AG04450 (cell line): Measurements from ENCODE around the gene LTBP2. TPM values are rescaled to one million over a fixed set of nuclear protein-coding genes. Genes with fewer than 3 reads are reported as not detected.

Experiments used
- CTCF ChIA-PET: fragments of 300-600, 350-600 bp; formaldehyde crosslinking; extraction: SDS; loops from one replicate; lab custom pipeline; 2022; ENCODE audit warnings: antibody characterized with exemption, inconsistent platforms; lab: Charles Lee
- POLR2A ChIA-PET: fragments of 350-600 bp; formaldehyde crosslinking; extraction: SDS; loops from one replicate; lab custom pipeline; 2021; ENCODE audit warnings: antibody characterized with exemption, inconsistent platforms; lab: Yijun Ruan, JAX
- DNase-seq: peaks from one replicate; pipeline ENCODE4 v3.0.0-alpha.2; 2011; ENCODE audit warnings: low read depth, low spot score
- H3K27ac ChIP-seq: one replicate; pipeline ENCODE4 v1.5.1; 2012; ENCODE audit warnings: low read depth, low read length, control low read depth
- H3K27me3 ChIP-seq: one replicate; pipeline ENCODE4 v1.6.0; 2012; ENCODE audit warnings: low read length; ENCODE audit not compliant: control insufficient read depth, insufficient read depth
- H3K4me3 ChIP-seq: 2 replicates; pipeline ENCODE4 v1.5.1; 2011; ENCODE audit warnings: mild to moderate bottlenecking, low read depth, low read length, control low read depth
- H3K9me3 ChIP-seq: 2 replicates; pipeline ENCODE4 v1.5.1; 2012; ENCODE audit warnings: low read length; ENCODE audit not compliant: control insufficient read depth, insufficient read depth
- polyA plus RNA-seq: library from polyadenylated mRNA; depleted of rRNA; stranded (reverse); fragments of >200 nt; gene quantifications from 2 replicates; pipeline ENCODE4 v1.2.3, GENCODE V29; 2011
- TF ChIP-seq, protein P1 (sequence below): IDR thresholded peaks from 2 replicates; pipeline ENCODE4 v1.5.1; 2011; ENCODE audit warnings: low read depth, low read length, control low read depth, inconsistent platforms

The LTBP2 gene
- polyA plus RNA-seq, 1 experiment, result 44.3 TPM

DNA sequence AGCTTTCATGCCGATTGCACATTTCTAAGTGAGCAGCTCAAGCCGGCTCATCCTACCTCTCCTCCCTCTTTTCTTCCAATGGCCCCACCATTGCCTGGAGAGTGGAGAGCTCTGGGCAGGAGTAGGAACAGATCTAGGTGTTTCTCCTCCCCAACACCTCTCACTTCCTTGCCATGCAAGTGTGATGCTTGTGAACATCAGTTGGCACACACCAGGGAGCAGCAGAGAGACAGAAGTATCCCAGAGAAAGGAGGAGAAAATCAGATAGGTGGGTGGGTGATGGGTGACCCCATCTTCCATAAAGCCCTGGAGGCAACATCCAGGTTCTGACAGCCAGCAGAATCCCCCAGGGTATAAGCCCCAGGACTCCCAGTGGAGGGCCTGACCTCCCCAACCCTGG lies 146.7 kb downstream of the LTBP2 start:
- ChIA-PET POLR2A (no interaction called here), CTCF (no interaction called here)
- Histone ChIP-seq H3K4me3 (no peak overlapping the region), H3K27me3 (peaks cover 26% of the 10 kb centered on the region), H3K9me3 (no peaks in the 10 kb centered on the region), H3K27ac (no peak overlapping the region)
- DNase-seq, result no peak
- TF ChIP-seq, protein P1, sequence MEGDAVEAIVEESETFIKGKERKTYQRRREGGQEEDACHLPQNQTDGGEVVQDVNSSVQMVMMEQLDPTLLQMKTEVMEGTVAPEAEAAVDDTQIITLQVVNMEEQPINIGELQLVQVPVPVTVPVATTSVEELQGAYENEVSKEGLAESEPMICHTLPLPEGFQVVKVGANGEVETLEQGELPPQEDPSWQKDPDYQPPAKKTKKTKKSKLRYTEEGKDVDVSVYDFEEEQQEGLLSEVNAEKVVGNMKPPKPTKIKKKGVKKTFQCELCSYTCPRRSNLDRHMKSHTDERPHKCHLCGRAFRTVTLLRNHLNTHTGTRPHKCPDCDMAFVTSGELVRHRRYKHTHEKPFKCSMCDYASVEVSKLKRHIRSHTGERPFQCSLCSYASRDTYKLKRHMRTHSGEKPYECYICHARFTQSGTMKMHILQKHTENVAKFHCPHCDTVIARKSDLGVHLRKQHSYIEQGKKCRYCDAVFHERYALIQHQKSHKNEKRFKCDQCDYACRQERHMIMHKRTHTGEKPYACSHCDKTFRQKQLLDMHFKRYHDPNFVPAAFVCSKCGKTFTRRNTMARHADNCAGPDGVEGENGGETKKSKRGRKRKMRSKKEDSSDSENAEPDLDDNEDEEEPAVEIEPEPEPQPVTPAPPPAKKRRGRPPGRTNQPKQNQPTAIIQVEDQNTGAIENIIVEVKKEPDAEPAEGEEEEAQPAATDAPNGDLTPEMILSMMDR, result no peak

DNA sequence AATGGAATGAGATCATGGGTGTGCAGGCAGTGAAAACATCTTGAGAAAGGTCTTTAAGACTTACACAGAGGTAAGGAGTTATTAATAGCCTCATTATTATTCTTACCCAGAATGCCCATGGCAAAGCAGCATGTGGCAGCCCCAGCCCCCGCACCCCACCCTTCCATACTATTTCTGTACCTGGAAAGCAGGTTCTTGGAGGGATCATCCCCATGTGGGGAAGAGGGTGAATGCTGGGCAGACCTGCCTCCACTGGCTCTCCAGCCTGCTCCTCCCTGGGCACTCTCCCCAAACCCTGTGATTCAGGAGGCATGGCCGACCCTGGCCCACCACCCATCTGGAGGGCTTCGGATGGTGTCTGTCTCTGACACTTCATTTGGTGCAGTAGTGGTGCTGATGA lies 147.3 kb downstream of the LTBP2 start:
- ChIA-PET CTCF (no interaction called here), POLR2A (no interaction called here)
- no peak overlapping the region for H3K27ac ChIP-seq
- no peaks in the 10 kb centered on the region for H3K9me3 ChIP-seq
- DNase-seq, result no peak
- peaks cover 26% of the 10 kb centered on the region for H3K27me3 ChIP-seq
- no peak overlapping the region for H3K4me3 ChIP-seq
- TF ChIP-seq, protein P1, result no peak

DNA sequence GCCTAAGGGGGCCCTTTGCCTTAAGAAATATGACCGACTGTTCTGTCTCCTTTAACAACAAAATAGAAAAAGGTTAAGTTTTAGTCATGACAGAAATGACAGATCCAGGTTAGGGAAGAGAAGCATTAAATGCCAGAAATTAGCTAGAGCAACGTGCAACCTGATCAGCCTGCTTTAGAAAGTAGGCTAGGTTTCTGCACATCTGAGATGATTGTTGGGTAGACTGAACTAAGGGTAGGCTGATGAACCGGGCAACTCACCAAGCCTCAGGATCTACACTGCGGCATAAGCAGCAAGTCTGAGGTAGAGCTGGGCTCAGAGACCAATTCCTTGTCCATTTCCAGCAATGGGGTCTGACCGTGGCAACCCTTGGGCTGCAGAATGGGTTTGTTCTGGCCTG lies 148.3 kb downstream of the LTBP2 start:
- H3K27ac ChIP-seq, result no peak overlapping the region
- no peak overlapping the region for H3K4me3 ChIP-seq
- ChIA-PET CTCF (no interaction called here), POLR2A (no interaction called here)
- H3K9me3 ChIP-seq, result no peaks in the 10 kb centered on the region
- TF ChIP-seq, protein P1, result no peak
- H3K27me3 ChIP-seq, result peaks cover 26% of the 10 kb centered on the region
- no peak for DNase-seq

DNA sequence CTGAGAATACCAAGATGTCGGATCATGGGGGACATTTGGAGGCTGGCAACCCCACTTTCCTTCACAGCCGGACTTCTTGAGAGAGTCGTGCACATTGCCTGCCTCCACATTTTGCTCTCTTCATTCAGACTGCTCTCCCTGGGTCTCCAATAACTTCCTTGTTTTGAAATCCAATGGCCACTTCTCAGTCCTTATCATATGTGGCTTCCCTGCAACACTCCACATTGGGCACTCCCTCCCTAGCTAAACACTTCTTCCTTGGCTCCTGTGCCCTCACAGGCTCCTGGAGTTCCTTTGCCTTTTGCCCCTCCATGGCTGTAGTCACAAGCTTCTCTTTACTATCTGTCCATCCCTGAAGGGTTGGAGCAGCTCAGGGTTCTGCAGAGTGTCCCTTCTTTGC lies 149.0 kb downstream of the LTBP2 start:
- TF ChIP-seq, protein P1, result no peak
- POLR2A ChIA-PET, result no interaction called here
- no peak overlapping the region for H3K4me3 ChIP-seq
- no peak overlapping the region for H3K27ac ChIP-seq
- DNase-seq, result no peak
- CTCF ChIA-PET, result no interaction called here
- peaks cover 24% of the 10 kb centered on the region for H3K27me3 ChIP-seq
- H3K9me3 ChIP-seq, result no peaks in the 10 kb centered on the region

DNA sequence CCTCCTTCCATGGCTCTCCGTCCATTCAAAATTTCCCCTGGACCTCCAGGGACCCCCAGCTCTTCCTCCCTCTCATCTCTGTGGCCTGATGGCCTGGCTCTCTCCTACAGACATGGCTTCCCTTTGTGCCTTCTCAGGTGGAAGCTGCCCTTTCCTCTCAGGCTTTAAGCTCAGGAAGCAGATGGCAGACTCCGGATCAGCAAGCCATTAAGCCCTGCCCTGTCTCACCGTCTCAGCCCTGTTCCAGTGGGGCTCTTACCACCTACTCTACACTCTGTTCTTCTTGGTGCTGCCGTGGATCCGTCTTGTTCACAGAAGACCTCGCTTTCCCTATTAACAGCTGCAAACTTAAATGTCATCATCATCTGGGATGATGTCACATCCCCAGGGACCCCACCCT lies 152.1 kb downstream of the LTBP2 start:
- Histone ChIP-seq H3K4me3 (no peak overlapping the region), H3K9me3 (no peaks in the 10 kb centered on the region), H3K27ac (no peak overlapping the region), H3K27me3 (peaks cover 21% of the 10 kb centered on the region)
- POLR2A ChIA-PET, result interaction anchor here (0.8 kb wide), 1 partner anchor 15 kb away, joined by 3 read pairs; no protein-coding TSS in a partner anchor
- CTCF ChIA-PET, result interaction anchor here (0.7 to 4.8 kb wide), 6 partner anchors 14 to 344 kb away, joined by 3 to 19 read pairs (median 4); no protein-coding TSS in a partner anchor
- no peak for DNase-seq
- TF ChIP-seq, protein P1, result no peak
